HG03439 (cell line): ENCODE data around the gene ZSWIM7.

ENCODE experiments used
- ATAC-seq: cut with Tn5 transposase; IDR thresholded peaks from one replicate; pipeline ENCODE4 v1.9.1; 2021; ENCODE audit warnings: mild to moderate bottlenecking, moderate library complexity; ENCODE audit not compliant: unreplicated experiment

The ZSWIM7 gene, protein sequence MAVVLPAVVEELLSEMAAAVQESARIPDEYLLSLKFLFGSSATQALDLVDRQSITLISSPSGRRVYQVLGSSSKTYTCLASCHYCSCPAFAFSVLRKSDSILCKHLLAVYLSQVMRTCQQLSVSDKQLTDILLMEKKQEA

DNA sequence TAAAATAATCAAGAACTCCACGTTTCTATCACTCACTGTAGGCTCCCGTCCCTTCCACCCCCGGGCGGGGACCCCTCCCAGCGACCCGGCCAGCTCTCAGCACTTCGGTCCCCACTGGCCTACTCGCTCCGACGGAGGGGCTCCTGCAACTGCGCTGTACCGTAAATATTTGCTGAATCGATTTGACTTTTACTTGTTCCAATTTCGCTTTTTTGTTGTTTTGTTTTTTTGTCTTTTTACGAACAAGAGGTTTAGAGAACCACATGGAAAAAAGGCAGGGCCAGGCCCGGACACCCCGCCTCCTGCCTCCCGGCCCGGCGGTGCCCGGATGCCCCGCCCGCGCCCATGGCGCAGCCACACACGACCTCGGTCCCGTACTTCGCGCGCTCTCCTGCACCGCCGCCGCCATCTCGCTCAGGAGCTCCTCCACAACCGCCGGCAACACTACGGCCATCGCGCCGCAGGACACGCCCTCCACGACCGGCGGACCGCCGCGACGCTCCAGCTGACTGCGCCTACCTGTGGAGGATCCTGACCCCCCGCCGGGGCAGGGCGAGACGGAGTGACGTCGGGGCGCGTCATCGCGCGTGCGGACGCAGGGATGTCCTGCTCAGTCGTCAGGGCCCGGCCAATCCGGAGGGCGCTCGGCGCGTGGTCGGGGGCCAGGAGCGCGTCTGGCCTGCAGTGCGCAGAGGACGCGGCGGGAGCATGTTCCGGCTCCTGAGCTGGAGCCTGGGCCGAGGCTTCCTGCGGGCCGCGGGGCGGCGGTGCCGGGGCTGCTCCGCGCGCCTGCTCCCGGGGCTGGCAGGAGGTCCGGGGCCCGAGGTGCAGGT lies at the start of gene ZSWIM7, which contains the start of gene TTC19:
Gene ZSWIM7, minus strand, starts transcription at position 564 of the 833 bp plus-strand sequence. Its CDS starts 110 bp downstream, at position 454.
Gene TTC19, plus strand, starts transcription at position 684 of the 833 bp plus-strand sequence. Its CDS starts 25 bp downstream, at position 709.
- peak; percentile 95 for ATAC-seq

DNA sequence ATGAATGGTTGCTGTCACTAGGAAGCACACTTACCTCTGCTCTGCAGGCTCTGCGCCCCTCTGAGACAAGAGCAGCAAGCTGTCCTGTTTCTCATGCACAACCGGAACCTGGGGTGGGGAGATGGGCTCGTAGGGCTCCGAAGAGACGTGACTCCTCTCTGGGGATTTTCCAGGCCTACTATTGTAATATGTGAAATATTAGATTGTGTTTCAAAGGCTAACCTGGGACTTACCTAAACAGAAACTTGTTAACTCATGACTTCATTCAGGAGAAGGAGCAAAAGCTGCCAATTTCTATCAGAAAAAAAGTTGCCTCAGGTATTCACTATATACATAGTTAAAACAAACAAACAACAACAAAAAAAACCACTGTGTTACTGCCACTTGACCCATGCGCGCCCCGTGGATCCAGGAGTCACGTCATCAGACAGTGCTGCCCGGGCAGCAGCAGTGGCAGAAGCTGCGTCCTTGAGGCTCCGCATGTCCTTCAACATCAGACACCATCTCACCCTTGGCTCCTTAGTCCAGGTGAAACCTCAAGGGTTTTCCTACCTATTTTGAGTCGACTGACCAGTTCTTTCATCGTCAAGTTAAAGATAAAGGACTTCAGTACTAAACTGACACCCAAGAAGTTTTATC lies 49.4 kb upstream of the ZSWIM7 start:
- ATAC-seq: no peak

DNA sequence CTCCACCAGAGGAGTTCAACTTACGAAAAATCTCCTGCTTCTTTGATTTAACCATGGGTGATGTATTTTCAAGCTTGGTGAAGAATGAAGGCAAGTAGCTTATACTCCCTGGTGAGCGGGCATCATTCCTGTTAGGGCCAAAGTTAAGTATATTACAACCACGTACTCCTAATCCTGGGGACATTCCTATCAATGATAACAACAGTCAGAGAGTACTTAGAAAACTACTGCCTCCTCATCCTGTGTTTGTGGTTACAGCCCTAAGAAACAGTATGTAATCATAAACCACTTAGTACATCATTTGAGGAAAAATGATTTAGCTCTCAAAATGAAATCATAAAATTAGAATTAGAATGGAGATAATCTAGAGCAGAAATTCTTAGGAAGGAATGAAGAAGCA lies 47.5 kb upstream of the ZSWIM7 start:
- no peak for ATAC-seq

DNA sequence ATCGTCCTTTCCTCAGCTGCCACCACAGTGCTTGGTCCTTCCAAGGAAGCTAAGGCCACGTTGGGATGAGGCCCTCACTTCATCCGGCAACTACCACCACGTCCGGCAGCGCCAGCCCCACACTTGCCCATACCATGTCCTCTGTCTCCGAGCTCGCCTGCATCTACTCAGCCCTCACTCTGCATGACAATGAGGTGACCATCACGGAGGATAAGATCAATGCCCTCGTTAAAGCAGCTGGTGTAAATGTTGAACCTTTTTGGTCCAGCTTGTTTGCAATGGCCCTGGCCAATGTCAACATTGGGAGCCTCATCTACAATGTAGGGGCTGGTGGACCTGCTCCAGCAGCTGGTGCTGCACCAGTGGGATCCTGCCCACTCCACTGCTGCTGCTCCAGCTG lies 45.0 kb upstream of the ZSWIM7 start:
- no peak for ATAC-seq

DNA sequence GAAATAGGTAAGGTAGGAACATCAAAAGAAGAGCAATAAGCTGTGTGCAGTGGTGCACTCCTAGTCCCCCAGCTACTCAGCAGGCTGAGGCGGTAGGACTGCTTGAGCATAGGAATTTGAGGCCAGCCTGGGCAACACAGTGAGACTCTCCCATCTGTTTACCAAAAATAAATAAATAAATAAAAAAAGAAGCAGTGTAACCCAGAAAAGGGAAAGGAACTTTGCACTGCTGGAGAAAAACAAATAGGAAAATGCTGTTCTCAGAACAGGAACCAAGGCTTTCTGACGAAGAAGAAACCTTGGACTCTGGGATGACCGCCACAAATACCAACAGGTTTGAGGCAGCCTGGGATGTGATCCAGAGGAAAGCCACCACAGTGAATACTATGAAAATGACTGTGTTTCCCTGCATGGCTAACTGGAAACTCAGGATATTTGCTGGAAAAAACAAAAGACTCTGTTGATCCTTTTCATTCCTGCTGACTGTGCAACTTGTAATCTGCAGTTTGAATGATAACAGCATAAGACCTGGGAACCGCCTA lies 41.3 kb upstream of the ZSWIM7 start:
- no peak for ATAC-seq

DNA sequence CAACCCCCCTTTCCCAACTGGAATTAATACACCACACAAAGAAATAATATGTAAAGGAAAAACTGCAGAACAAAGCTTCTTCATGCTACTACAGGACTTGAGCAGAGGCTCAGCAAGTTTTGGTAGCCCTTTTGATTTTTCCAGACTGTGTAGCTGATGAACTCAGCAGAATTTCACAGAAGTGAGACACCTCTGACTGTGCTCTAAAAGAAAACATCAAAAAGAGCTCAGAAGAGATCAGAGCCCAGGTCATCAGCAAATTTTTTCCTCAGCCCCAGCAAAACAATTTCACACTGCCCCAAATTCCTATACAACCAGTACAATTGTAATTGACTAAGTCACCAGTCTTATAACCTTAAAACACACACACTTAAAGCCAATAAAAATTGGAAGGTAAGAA lies 38.1 kb upstream of the ZSWIM7 start:
- no peak for ATAC-seq

DNA sequence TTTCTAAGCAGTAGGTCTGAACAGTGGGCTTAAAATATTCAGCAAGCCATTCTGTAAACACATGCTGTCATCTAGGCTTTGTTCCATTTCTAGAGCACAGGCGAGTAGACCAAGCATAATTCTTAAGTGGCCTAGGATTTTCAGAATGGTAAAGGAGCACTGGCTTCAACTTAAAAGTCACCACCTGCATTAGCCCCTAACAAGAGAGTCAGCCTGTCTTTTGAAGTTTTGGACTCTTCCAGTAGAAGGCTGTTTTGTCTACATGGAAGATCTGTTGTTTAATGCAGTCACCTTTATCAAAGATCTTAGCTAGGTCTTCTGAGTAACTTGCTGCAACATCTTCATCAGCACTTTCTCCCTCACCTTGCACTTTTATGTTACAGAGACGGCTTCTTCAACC lies 36.8 kb upstream of the ZSWIM7 start:
- ATAC-seq: no peak

DNA sequence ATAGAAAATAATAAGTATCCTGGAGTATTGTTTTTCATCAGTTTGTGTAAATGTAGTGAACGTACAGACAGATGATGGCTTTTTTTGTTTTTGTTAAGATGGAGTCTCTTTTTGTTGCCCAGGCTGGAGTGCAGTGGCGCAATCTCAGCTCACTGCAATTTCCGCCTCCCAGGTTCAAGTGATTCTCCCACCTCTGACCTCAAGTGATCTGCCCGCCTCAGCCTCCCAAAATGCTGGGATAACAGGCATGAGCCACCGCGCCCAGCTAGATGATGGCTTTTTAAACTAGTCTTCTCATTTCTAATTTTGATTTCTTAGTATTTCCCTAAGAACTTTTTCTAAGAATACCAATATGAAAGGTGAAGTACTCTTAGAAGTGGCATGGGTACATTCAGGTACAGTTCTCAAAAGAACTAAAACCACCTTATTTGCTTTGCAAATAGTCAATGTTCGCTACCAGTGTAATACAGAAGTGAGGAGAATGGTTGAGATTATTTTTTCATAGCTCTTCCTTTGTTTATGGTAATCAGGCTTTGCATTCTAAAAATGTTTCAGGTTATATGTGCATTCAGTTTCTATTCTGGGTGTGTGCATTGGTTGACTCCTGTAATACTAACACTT lies 34.3 kb upstream of the ZSWIM7 start:
- no peak for ATAC-seq

DNA sequence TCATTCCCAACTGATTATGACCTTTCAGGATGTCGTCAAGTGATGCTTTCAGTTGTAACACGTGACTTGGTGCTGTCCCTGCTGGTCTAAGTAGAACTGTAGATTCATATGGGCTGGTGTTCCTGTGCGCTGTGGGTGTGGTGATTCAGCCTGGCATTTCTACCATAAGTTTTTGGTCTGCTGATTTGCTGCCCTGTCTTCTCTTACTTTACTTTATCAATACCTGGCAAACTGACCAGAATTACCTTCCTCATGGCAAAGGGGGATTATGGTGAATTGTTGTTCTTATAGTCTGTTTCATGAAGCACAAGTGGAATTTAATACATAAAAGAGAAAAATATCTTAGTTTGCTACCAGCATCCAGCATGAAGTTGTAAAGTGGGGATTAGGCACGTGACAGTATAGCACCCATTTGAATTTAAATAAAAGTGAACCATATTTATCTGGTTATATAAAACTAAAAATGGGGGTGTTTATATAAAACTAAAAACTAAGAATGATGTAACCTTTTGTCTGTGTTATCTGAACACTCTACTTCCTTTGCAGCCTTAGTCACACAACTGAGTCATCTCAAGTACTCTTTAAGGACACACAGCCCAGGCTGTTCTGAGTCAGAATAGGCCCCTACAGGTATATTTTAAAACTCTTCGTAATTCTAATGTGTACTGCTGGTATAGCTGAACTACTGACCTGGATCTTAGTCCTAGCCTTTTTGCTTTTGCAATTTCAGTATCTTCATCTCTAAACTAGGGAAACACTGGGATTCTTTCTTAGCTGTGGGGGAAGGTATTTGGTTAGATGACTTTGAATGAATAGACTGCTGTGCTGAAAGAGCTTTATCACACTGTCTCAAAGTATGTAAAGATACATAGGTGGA lies 28.4 kb upstream of the ZSWIM7 start:
- no peak for ATAC-seq

DNA sequence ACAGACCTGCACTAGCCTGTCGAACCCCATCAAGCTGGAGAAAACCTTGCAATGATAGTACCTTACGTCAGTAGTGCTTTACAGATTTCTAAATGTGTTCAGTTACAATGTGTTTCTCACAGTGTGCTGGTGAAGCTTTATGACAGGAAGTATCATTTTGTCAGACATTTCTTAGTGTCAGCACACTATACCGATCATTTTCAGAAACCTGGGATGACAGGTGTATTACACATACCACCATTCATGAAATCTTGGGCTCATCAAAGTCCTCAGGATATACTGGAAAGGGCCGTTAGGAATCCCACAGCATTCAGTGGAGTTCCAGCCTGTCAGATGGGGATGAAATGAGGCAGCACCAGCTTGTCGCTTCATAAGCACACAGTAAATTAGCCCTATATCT lies 27.4 kb upstream of the ZSWIM7 start:
- no peak for ATAC-seq

DNA sequence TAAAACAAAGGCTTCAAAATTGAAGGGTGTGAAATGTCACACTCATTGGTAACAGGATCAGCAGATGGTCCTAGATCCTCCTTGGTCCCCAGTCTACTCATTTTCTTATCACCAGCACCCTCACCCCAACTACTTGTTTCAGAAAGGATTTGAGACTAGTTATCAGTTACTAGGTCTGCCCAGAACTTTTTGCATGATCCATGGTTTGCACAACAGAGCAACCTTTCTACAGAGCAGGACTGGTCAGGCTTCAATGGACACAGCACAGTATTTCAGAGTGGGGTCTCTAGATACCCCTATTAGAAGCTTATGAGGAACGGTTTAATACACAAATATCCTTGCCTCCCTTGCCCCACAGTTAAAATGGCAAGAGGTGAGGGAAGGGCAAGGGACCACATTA lies 25.7 kb upstream of the ZSWIM7 start:
- ATAC-seq: no peak

DNA sequence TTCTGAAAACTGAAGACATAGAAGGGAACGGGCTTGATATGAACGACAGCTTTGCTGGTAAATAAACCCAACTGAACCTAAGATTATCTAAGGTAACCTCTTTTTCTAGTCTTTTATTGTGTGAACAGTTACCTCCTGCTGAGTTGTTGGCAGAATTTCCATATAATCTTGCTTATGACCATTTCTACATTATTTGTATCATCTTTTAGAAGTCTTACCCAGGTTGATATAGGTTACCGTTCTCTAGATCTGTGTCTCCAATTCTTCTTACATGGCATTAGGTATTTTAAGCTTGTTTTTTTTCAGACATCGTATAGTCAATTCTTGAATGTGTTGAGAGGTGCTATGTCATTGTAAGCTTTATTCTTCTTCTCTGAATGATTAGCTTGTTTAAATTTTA lies 24.4 kb upstream of the ZSWIM7 start:
- no peak for ATAC-seq

DNA sequence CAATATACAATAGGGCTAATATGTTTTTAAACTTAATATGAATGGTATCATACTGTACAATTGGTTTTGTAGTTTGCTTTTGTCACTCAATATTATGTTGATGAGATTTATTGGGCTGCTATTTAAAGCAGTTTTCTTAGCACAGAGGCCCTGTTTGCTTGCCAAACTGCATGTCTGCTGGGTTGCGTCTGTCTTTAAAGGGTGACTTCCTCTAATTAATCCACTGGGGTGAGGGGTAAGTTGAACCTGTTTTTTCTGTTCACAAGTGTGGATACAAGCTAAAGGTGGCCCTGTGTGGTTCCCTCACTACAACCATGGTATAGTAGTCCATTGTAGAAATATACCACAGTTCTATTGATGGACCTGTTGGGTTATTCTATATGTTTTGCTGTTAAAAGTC lies 19.8 kb upstream of the ZSWIM7 start:
- no peak for ATAC-seq

DNA sequence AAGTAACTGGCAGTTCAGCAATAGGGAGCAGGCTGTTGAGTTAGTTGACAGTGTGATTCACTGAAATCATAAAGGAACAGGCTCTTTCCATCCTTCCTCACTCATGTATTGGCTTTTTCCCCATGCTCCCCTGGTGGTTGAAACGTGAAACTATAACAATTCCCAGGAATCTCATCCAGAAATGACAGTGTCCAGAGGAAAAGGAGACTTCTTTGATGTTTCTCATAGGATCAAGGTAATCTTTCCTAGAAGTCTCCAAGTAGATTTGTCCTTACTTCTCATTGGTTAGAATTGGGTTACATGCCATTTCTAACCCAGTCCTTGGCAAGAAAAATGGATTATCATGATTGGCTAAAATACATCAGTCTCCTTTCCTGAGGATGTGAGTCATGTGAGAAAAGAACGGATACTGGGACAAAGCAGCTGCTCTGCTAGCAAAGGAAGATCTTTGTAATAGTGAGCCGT lies 14.5 kb upstream of the ZSWIM7 start:
- no peak for ATAC-seq

DNA sequence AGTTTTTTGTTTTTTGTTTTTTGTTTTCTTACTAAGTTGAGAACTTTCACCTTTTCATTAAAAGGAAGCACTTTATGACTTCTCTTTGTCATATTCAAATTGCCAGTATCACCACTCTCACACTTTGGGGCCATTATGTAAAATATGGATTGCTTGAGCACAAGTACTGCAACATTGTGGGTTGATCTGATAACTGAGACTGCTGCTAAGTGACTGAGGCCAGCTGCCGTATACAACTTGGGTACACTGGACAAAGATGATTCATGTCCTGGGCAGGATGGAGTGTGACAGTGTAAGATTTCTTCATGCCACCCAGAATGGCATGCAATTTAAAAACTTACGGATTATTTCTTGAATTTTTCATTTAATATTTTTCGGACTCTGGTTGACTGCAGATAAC lies 7.9 kb upstream of the ZSWIM7 start:
- ATAC-seq: no peak

DNA sequence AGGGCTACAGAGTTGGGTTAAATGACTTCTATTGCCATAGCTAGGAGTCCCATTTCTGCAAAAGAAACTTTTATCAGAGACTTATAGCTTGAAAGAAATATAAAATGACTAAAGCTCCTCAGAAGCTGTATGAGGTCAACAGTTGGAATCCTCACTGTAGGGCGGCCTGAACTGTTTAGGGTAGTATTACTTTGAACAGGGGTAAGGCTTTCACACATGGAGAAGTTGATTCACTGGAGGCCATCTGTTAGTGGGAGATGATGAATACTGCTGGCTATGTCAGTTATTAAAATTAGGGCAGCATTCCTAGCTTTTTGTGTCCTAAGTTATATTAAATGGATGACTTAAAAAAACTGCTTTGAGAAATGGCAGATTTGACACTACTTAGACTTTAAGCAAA lies 6.1 kb upstream of the ZSWIM7 start:
- no peak for ATAC-seq

DNA sequence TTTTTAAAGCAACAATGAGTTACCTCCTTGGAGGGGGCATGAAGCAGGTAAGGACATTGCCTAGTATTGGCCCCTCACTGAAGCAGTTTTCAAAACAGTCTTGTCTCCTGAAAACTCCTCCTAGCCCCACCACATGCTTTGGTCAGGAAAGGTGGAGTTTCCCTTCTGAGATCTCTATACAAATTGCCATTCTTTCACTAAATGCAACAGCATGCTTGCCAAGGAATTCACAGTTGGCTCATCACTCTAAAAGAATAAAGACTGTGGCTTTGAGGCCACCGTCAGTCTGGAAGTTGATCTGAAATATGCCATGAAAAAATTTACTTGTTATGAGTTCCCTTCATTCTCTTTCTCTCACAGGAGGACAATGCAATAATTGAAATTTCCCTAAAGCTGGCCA lies 4.3 kb upstream of the ZSWIM7 start:
- no peak for ATAC-seq

DNA sequence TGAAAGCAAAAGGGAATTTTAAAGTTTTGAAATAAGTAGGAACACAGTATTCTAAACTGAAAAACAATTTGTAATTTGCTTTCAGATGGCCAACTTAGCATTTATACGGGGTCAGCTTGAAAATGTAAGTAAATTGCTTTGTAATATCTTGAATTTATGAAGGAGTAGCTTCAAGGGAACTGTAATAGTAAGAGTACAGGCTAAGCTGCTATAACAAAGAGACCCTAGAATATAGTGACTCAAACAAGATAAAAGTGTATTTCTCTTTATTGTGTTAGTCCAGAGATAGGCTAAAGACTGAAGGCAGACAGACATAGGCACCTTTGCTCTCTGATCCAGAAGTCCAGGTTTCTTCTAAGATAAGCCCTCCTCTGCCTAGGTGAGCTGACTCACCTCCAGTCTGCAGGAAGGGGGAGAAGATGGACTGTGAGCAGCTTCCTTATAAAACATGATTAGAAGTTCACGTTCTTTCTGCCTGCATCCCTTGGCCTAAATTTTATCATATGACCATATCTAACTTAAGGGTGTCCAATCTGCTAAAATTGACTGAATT lies 3.3 kb upstream of the ZSWIM7 start:
- no peak for ATAC-seq

DNA sequence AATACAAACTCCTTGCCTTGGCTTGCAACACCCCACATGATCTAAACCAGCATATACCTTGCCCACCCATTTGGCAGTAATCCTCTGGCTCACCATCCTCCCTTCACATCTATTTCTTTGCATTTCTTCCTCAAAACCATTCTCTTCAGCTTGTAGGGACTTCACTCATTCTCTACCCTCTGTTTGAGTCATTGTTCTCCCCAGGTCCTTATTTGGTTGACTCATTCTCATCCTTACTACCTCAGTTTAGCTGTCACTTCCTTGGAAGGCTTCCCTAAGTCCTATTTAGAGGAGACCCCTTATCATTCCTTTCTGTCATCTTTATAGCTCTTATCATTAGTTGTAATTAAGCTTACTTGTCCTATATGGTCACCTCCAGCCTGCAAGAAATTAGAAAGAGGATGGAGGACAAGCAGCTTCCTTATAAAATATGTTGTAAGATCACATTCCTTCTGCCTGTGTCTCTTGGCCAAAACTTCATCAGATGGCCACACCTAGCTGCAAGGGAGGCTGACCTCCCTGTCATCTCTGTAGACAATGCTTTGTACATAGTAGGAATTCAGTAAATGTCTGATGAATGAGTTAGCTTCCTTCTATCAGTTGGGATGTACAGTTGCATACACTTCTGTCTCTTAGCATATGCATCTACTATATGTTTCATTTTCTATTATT lies 1.9 kb upstream of the ZSWIM7 start:
- ATAC-seq: no peak
